ENCODE data around the gene MRPL2.

The MRPL2 gene

DNA sequence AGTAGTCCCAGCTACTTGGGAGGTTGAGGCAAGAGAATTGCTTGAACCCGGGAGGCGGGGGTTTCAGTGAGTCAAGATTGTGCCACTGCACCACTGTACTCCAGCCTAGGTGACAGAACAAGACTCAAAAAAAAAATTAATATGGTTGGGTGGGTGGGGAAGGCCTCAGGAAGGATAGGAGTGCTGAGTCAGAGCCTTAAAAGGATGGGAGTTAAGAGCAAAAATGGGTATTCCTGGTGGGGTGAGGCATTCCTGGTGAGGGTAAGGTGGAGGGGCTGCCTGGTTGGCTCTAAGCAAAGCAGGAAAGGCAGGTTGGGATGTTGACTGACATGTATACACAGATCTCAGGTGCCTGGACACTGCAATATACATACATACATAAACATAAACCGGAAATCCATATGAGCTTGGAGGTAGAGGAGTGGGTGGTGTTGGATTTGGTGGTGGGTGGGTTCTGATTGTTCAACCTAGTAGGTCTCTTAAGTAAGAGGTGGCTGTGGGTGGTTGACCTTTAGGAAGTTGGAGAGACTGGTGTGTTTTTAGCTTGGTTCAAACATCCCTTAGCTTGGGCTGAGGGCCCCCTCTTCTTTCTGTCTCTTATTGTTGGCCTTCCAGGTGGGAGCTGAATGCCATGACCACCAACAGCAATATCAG is 39.1 kb downstream of the MRPL2 start:
- TF ChIP-seq, protein P1, sequence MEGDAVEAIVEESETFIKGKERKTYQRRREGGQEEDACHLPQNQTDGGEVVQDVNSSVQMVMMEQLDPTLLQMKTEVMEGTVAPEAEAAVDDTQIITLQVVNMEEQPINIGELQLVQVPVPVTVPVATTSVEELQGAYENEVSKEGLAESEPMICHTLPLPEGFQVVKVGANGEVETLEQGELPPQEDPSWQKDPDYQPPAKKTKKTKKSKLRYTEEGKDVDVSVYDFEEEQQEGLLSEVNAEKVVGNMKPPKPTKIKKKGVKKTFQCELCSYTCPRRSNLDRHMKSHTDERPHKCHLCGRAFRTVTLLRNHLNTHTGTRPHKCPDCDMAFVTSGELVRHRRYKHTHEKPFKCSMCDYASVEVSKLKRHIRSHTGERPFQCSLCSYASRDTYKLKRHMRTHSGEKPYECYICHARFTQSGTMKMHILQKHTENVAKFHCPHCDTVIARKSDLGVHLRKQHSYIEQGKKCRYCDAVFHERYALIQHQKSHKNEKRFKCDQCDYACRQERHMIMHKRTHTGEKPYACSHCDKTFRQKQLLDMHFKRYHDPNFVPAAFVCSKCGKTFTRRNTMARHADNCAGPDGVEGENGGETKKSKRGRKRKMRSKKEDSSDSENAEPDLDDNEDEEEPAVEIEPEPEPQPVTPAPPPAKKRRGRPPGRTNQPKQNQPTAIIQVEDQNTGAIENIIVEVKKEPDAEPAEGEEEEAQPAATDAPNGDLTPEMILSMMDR (IDR thresholded peaks at IDR 0.05): no peak
- no peak overlapping the region for H3K4me3 ChIP-seq
- peak overlapping the region in 1 of 2 donors; percentile 95 for H3K27ac ChIP-seq
- no peak for DNase-seq (ENCODE audit: low spot score)

DNA sequence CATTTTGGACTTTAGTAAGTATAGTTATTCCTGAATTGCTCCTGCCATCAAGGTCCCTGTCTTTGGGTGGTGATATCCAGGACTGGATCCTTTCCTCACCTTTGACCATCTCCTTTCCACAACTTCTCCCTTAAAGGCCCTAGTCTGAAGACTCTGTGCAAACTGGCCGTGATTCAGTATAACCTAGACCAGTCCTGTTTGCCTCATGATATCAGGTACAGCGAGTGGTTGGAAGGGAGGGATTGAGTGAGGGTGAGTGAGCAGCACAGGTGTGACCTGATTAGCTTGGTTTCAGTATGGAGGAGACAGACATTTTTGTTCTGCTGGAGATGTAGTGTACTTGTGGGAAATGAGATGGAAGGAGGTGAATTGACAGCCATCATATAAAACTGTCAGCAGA is 40.1 kb downstream of the MRPL2 start:
- H3K4me3 ChIP-seq: no peak overlapping the region
- DNase-seq (ENCODE audit: low spot score): no peak
- TF ChIP-seq, protein P1 (IDR thresholded peaks at IDR 0.05): no peak
- no peak overlapping the region for H3K27ac ChIP-seq

DNA sequence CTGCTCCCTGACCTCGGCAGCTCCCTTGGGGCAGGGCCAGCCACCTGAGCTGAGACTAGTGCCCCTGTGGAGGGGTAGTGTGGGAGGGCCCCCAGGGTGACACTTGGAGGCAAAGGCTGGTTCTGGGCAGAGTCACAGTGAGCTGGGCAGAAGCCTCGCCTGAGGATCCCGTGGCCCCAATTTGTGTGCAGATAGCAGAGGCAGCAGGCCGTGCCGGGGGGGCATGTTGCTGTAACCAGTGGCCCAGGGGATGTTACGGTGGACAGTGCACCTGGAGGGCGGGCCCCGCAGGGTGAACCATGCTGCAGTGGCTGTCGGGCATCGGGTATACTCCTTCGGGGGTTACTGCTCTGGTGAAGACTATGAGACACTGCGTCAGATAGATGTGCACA is 42.3 kb downstream of the MRPL2 start:
- no peak for DNase-seq (ENCODE audit: low spot score)
- H3K27ac ChIP-seq: peak overlapping the region in 1 of 2 donors; percentile 53
- TF ChIP-seq, protein P1 (IDR thresholded peaks at IDR 0.05): no peak
- H3K4me3 ChIP-seq: peak overlapping the region; percentile 48

GRCh38 chr6:43016176-43016942 is 42.9 kb downstream of the MRPL2 start:
- TF ChIP-seq, protein P1 (IDR thresholded peaks at IDR 0.05): no peak
- DNase-seq (ENCODE audit: low spot score): no peak
- peak overlapping the region in 1 of 2 donors; percentile 53 for H3K27ac ChIP-seq
- H3K4me3 ChIP-seq: peak overlapping the region; percentile 48

- Histone ChIP-seq H3K4me3 (peak overlapping the region; percentile 89), H3K27ac (peak overlapping the region; percentile 70 to 91)
- DNase-seq (ENCODE audit: low spot score): no peak
- TF ChIP-seq, protein P1 (IDR thresholded peaks at IDR 0.05): no peak
Observed at GRCh38 chr6:43014434-43014909, 44.8 kb downstream of the MRPL2 start.

DNA sequence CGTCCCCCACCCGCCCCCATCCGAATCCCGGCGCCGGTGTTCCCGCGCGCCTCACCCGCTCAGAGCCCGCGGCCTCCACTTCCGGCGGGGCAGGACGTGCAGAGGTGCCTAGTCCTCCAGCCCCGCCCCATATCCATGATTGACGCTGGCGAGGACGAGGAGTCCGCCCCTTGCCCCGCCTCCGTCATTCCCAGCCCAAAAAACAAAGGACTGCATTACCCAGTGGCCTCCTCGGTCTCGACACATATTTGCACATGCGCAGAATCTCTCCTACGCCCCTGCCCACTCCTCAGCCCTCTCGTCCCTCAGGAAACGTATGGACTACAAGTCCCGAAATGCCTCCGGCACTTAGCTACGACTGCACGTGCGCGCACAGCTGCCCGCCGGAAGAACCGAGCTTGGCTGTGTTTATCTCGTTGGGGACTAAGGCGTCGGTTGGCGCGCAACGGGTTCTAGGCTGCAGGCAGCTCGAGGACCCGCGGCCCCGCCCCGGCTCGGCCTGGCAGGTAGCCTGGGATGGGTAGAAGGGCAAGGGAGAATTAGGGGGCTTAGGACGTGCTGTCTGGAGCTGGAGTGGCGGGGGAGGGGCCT is 45.3 kb downstream of the MRPL2 start, which contains the start of the genes KLHDC3 and MEA1:
TSS of gene KLHDC3 (plus strand) at position 407 of the 591 bp plus-strand sequence. CDS start 2,944 bp downstream, outside the sequence.
TSS of gene MEA1 (minus strand) at position 104 of the 591 bp plus-strand sequence. CDS start 133 bp downstream, outside the sequence.
- H3K27ac ChIP-seq: peak within 1 kb of the TSS; percentile 70 to 91
- peak within 1 kb of the TSS; percentile 89 for H3K4me3 ChIP-seq
- DNase-seq (ENCODE audit: low spot score): peak; percentile 100
- TF ChIP-seq, protein P1 (IDR thresholded peaks at IDR 0.05): no peak
